Adrenal gland (tissue), 12 donors: Measurements from ENCODE around the gene BRD7. TPM values are rescaled to one million over a fixed set of nuclear protein-coding genes. Genes with fewer than 3 reads are reported as not detected.

Source experiments
- DNase-seq, 7 donors: peaks; one replicate each; pipeline ENCODE4 v3.0.0-alpha.2; 2019 to 2020
- H3K27ac ChIP-seq, 5 donors: fragments of 200-600 bp; sonication (generic) in 4 of 5; 1 replicate in 3 of 5; 2 replicates in 2 of 5; pipeline versions ENCODE4 v1.5.1 to v1.8.0; 2016 to 2020; ENCODE audit warnings: mild to moderate bottlenecking in 1 of 5
- H3K27me3 ChIP-seq: fragments of 200-600 bp; 2 replicates; pipeline ENCODE4 v1.8.0; 2021
- H3K36me3 ChIP-seq, 2 donors: fragments of 200-600 bp; replicated peaks in 1 of 2; 1 replicate in 1 of 2; 2 replicates in 1 of 2; pipeline versions ENCODE4 v1.5.1 to v1.8.0; 2018 to 2022
- H3K4me1 ChIP-seq, 2 donors: fragments of 200-600 bp; replicated peaks in 1 of 2; 1 replicate in 1 of 2; 2 replicates in 1 of 2; pipeline versions ENCODE4 v1.5.1 to v1.8.0; 2018 to 2021
- H3K4me3 ChIP-seq, 4 donors: fragments of 200-600 bp; sonication (generic) in 3 of 4; one replicate each; pipeline ENCODE4 v1.5.1; 2016 to 2018
- H3K9me3 ChIP-seq, 3 donors: fragments of 200-600 bp; sonication (generic) in 1 of 3; replicated peaks in 1 of 3; 1 replicate in 2 of 3; 2 replicates in 1 of 3; pipeline versions ENCODE4 v1.5.1 to v1.8.0; 2016 to 2021
- POLR2A ChIP-seq, 2 donors: fragments of 450-650 bp; IDR thresholded peaks; one replicate each; pipeline ENCODE4 v1.6.1; 2017; ENCODE audit warnings: antibody characterized with exemption in 2 of 2, mild to moderate bottlenecking in 2 of 2, moderate library complexity in 1 of 2
- WGBS, 4 donors: extraction: QIAGEN DNeasy Blood & Tissue Kit in 2 of 4; methylation state at CpG; one replicate each; pipeline versions ENCODE4 v1.1.5 to v1.1.7; 2013 to 2017; 5-methylcytosine and 5-hydroxymethylcytosine counted together
- intact Hi-C, 2 donors: fragments of 100-400 bp; cut with DNase I; formaldehyde crosslinking; loops; one replicate each; pipeline versions ENCODE4 v1.14.1 to v1.15.0; 2022 to 2023
- polyA plus RNA-seq, 3 donors: library from polyadenylated mRNA; stranded (reverse); fragments of 200-250 nt in 2 of 3; fragments of 350-450 nt in 1 of 3; fragmentation: Illumina TruSeq in 1 of 3; extraction: RNeasy Lipid Tissue Mini Kit (QIAGEN cat#74804) in 1 of 3; gene quantifications; one replicate each; pipeline ENCODE4 v1.2.3, GENCODE V29; 2013 to 2014
- total RNA-seq, 9 donors: library from RNA; depleted of rRNA in 4 of 9; stranded (reverse); fragments of >200 nt in 4 of 9; fragments of 120-200 nt in 1 of 9; fragmentation: NEBNext Ultra II Directional in 1 of 9; extraction: Animal tissue kit (Norgen Biotek cat#: 25700) in 1 of 9; gene quantifications; one replicate each; pipeline versions ENCODE4 v1.1.0 to v1.2.4, GENCODE V29; 2013 to 2023
- TF ChIP-seq, protein P1 (sequence below), 6 experiments: fragments of 450-650 bp in 4 of 6; fragments of 200-600 bp in 2 of 6; sonication (generic) in 1 of 6; IDR thresholded peaks; 1 replicate in 5 of 6; 2 replicates in 1 of 6; pipeline versions ENCODE4 v1.5.1 to v1.8.0; 2016 to 2021; ENCODE audit warnings: antibody characterized with exemption in 6 of 6, mild to moderate bottlenecking in 2 of 6, moderate library complexity in 1 of 6
- donor health status: healthy with polysubstance abuse.
- donor health status: Bipolar disorder and iron deficiency.
- donor health status: DM: yes; HTN: yes; CAD: no.
- donor health status: DM: no; HTN: no; CAD: no.
- donor health status: DM: no; HTN: no; CAD: no.
- donor health status: DM: yes; HTN: yes; CAD: no.

BRD7 gene
- total and polyA plus RNA-seq, 12 donors: 37.2 to 117 (median 58.7) TPM

DNA sequence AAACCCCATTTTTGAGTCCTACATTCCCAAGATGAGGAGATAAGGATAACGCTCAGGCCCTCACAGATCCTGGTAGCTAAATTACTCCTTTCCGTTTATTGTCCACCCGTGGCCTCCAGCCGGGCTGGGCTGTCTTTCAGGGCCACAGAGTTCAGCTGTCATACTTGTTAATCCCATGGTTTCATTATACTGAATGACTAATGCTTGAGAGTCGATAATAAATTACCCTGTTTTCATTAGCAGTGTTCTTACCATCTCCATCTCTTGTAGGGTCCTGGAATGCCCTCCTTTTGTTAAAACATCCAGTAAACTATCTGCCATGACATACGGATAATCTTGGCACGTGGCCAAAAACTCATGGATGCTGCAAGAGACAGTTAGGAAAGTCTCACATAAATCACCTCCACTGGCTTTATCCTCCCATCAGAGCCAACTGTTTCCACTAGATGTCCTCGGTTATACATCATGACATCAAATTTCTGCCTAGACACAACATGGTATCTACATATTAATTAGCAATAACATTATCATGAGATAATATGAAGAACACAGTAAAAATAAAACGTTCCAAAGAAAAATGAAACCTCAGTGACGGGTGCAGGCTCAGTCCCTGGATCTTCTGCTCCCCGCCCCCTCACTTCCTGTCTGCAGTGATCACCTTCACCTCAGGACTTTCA is 45.3 kb downstream of the BRD7 start:
- no peak overlapping the region for H3K4me3 ChIP-seq
- no peaks in the 10 kb centered on the region for H3K4me1 ChIP-seq
- TF ChIP-seq, protein P1, sequence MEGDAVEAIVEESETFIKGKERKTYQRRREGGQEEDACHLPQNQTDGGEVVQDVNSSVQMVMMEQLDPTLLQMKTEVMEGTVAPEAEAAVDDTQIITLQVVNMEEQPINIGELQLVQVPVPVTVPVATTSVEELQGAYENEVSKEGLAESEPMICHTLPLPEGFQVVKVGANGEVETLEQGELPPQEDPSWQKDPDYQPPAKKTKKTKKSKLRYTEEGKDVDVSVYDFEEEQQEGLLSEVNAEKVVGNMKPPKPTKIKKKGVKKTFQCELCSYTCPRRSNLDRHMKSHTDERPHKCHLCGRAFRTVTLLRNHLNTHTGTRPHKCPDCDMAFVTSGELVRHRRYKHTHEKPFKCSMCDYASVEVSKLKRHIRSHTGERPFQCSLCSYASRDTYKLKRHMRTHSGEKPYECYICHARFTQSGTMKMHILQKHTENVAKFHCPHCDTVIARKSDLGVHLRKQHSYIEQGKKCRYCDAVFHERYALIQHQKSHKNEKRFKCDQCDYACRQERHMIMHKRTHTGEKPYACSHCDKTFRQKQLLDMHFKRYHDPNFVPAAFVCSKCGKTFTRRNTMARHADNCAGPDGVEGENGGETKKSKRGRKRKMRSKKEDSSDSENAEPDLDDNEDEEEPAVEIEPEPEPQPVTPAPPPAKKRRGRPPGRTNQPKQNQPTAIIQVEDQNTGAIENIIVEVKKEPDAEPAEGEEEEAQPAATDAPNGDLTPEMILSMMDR (IDR thresholded peaks at IDR 0.05): peak in 2 of 6 experiments; percentile 14 to 17
- TF ChIP-seq POLR2A (IDR thresholded peaks at IDR 0.05): no peak
- WGBS, 4 donors: 37 to 49% (median 47%) methylated on average over 11 of the region's 11 CpGs
- peaks cover 0 to 53% of the 10 kb centered on the region in 2 donors for H3K36me3 ChIP-seq
- peak overlapping the region in 2 of 5 donors; percentile 3 to 54 for H3K27ac ChIP-seq
- intact Hi-C loops: no loop called here
- H3K27me3 ChIP-seq: no peaks in the 10 kb centered on the region
- H3K9me3 ChIP-seq: no peaks in the 10 kb centered on the region
- DNase-seq: peak in 4 of 7 donors; percentile 57 to 79 (median 64)

DNA sequence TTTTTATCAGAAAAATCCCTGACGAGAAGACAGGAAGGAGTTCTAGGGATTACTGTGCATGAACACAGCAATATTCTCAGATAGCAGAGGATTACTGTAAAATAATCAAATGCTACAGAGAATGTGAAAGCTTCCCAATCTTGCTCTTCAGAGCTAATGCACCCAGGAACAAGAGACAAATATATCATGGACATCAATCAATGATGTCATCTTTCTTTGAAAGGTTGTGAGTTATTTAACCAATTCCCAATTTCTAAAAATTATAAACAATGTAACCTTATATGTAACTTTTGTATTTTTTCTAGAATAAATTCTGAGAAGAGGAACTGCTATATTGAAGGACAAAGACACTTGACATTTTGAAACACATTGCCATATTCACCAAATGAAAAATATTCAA is 46.5 kb downstream of the BRD7 start:
- WGBS, 4 donors: 84 to 90% (median 88%) methylated on average over 1 of the region's 1 CpG
- TF ChIP-seq, protein P1 (IDR thresholded peaks at IDR 0.05): no peak
- no peak for DNase-seq
- Histone ChIP-seq H3K36me3 (peaks cover 0 to 58% of the 10 kb centered on the region in 2 donors), H3K4me3 (no peak overlapping the region), H3K9me3 (no peaks in the 10 kb centered on the region), H3K27ac (no peak overlapping the region), H3K4me1 (no peaks in the 10 kb centered on the region), H3K27me3 (no peaks in the 10 kb centered on the region)
- intact Hi-C loops: no loop called here

DNA sequence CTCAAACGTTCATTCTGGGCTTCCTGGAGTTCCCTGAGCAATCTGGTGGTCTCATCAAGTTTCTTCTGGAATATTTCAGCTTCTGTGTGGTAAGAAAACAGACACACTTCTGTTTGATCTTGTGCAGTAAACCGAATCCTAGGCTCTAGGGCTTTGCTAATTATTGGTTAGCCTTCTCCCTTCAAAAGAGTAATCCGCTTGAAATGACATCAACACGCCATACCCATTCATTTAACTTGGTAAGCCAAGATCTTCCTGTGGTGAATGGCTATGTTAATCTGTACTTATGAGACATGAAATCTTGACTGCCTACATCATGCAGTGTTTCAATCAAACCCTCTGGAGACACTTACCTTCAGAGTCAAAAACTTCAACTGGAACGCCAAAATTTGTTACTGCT is 48.5 kb downstream of the BRD7 start:
- intact Hi-C loops: no loop called here
- no peak overlapping the region for H3K4me3 ChIP-seq
- no peak for TF ChIP-seq POLR2A (IDR thresholded peaks at IDR 0.05)
- TF ChIP-seq, protein P1 (IDR thresholded peaks at IDR 0.05): no peak
- no peak for DNase-seq
- H3K27ac ChIP-seq: no peak overlapping the region
- no peaks in the 10 kb centered on the region for H3K4me1 ChIP-seq
- no peaks in the 10 kb centered on the region for H3K9me3 ChIP-seq
- WGBS, 4 donors: 78 to 90% (median 86%) methylated on average over 5 of the region's 5 CpGs
- H3K36me3 ChIP-seq: peaks cover 0 to 72% of the 10 kb centered on the region in 2 donors
- H3K27me3 ChIP-seq: no peaks in the 10 kb centered on the region

DNA sequence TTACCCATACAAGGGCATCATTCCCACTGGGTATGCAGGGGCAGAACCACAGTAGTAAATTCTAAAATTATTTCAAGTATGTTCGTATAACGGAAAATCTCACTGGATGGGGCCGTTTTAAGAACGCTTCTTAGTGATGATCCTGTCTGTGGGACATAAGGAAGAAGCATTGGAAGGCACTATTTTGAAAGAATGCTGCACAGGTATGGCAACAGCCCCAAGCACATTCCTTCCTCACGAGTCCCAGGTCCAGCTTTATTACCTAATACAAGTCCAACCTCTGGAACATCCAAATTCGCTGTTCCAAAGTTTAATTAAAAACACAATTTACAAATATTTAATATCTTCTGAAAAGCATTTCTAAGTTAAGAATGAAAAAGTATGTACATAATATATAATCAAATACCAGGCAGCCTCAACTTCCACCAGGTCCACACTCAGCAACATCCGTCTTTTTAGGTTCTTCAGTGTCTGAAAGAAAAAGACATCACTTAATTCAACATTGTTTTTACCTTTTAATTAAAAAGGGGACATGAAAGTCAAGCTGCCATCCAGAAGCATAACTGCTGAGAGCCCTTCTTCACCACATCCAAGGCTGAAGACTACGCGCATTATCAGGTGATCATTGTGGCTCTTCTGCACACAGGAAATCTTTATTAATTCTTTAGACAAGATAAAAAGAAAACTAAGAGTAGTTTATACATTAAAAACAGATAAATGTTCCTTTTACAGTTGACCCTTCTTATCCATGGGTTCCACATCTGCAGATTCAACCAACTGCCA is 49.8 kb downstream of the BRD7 start:
- no peaks in the 10 kb centered on the region for H3K27me3 ChIP-seq
- no peaks in the 10 kb centered on the region for H3K4me1 ChIP-seq
- intact Hi-C loops: no loop called here
- no peak overlapping the region for H3K27ac ChIP-seq
- WGBS, 4 donors: 87 to 97% (median 93%) methylated on average over 9 of the region's 9 CpGs
- H3K4me3 ChIP-seq: no peak overlapping the region
- DNase-seq: no peak
- TF ChIP-seq, protein P1 (IDR thresholded peaks at IDR 0.05): no peak
- TF ChIP-seq POLR2A (IDR thresholded peaks at IDR 0.05): no peak
- no peaks in the 10 kb centered on the region for H3K9me3 ChIP-seq
- peaks cover 0 to 72% of the 10 kb centered on the region in 2 donors for H3K36me3 ChIP-seq
